HG02885 (cell line): ENCODE results near the gene LGALS13.

ENCODE experiments used
- ATAC-seq: cut with Tn5 transposase; IDR thresholded peaks from one replicate; pipeline ENCODE4 v1.9.1; 2021; ENCODE audit warnings: mild to moderate bottlenecking; ENCODE audit not compliant: unreplicated experiment, poor library complexity

LGALS13 gene, protein sequence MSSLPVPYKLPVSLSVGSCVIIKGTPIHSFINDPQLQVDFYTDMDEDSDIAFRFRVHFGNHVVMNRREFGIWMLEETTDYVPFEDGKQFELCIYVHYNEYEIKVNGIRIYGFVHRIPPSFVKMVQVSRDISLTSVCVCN

DNA sequence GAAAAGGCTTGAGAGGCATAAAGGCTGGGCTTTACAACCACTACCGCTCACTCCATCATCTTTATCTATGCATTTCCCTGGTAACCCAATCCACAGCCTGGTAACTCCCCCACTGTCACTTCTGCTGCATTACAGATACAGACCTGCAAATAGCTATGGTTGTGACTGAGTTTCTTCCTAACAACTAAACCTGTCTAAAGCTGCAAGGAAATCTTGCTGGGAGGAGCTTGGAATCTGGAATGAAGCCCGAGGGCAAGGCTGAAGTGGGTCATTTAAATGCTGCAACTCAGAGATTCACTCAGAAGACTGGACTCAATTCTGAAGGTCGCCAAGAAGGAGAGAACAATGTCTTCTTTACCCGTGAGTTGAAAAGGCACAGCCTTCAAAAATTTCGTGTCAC is at the start of gene LGALS13:
TSS of gene LGALS13 (plus strand) at position 301 of the 400 bp plus-strand sequence. CDS start at position 346, 45 bp downstream.
- ATAC-seq, result no peak

DNA sequence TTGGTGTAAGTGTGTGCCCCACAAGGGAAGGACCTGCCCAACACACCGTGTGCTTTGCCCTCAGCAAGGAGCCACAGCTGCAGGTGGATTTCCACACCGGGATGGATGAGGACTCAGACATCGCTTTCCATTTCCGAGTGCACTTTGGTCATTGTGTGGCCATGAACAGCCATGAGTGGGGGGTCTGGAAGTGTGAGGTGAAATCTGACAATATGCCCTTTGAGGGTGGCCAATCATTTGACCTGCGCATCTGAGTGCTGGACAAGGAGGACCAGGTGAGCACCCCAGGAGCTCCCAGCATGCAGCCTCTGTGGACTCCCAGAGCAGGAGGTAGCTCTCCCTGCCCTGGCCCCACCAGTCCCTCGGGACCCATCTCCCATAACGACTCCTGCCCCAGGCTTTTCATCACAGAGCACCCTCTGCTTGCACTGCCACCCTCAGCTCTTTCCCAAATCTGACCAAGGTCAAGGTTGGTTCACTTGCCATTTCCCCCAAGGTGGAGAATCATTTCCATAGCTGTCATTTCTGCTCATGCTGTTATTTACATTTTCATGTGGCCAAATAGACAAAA is 49.2 kb upstream of the LGALS13 start:
- no peak for ATAC-seq

DNA sequence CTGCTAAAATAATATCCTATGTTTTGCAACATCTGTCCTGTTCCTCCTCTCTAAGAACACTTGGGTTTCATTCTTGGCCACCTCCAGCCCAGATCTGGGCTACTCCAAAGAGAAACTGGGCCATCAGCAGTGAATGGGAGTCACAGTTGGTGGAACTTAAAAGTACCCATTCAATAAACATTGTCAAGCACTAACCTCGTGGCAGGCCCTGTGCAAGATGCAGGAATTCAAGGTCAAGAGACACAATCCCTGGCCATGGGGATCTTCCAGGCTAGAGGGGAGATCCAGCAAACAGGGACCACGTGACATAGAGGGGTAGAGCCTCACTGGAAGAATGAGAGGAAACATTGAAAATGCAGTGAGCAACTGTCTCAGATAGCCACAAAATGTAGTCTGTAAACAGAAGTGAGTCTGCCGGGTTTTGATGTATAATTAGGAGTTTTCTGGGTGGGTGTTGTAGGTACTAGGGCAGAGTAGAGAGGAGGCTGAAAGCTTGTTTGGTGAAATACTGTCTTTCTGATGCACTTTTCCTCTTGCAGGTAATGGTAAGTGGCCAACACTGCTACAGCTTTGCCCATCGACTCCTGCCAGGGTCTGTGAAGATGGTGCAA is 47.5 kb upstream of the LGALS13 start:
- ATAC-seq, result no peak

DNA sequence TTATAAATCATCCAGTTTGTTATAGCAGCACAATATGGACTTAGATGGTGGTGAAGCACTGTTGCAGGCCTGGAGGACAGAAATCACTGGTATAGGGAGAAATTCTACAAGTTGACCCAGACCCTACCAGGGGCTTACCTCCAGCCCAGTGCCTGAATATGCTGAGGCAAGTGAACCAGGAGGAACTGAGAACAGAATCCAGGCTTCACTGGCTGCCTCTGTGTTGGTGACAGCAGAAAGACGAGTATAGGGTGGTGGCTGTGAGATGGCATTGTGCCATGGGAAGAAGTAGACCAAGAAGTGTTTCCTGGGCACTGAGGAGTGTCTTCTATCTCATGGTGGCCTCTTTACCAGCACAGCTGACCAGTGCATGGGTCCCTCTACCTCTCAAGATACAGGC is 46.4 kb upstream of the LGALS13 start:
- ATAC-seq, result no peak

DNA sequence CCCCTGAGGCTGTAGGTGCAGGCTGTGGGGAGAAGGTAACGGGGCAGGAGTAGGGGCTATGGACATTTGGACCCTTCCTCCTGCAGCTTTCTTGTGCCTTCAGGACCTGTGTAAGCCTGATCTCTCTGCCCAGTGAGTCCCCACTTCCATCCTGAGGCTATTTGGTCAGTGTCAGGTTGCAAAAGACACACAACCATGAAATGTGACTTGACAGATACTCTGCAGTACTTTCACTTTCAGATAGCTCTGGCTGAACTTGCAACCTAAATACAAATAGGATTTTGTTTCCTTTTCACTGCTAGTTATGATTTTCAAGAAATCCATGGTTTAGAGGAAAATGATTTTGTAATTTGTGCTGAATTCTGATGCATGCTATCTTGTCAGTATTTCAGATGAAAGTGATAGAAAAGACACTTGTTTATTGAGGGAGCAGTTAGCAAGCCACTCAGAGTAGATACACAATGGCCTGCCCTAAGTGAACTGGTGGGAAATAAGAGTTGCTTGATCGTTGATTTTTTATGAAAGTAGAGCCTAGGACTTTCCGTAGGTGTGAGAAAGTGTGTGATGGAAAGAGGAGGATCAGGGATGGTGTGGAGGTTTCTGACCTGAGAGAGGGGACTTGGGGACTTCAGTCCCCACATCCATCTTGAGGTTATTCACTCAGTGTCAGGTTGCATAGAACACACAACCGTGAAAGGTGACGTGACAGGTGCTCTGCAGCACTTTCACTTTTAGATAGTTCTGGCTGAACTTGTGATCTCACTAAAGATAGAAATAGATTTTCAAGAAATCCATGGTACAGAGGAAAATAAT is 44.3 kb upstream of the LGALS13 start:
- ATAC-seq, result no peak

DNA sequence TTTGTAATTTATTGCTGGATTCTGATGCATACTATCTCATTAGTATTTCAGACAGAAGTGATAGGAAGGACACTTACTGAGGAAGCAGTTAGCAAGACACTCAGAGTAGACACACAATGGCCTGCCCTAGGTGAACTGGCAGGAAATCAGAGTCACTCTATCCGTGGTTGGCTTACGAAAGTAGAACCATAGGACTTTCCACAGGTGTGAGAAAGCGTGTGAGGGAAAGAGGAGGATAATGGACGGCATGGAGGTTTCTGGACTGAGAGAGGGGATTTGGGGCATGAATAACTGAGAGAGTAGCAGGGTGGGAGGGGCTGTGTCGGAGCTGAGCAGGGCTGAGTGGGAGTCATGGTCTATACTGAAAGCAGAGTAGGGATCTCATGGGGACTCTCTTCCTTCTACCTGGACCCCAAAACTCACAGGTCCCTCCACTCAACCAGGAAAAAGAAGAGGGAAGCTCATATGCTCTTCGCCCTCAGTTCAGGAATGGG is 43.7 kb upstream of the LGALS13 start:
- ATAC-seq, result no peak

DNA sequence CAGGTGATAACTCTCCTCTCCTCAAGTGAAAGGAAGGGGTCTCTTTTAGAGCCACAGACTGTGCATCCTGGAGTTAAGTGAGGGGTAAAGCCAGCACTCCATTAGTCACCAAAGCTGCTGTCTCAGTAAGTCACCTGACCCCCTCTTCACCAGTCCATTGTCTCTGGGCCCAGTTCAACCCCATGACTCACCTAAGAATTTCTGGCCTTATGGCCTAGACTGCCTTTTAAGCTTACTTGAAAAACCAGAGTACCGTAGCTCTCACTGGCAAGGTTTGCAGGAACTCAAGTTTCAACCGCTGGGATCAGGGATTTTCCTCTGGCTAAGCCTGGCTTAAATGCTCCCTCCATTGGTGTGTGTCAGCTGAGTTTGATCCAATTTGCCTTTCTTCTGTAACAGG is 38.9 kb upstream of the LGALS13 start:
- no peak for ATAC-seq

DNA sequence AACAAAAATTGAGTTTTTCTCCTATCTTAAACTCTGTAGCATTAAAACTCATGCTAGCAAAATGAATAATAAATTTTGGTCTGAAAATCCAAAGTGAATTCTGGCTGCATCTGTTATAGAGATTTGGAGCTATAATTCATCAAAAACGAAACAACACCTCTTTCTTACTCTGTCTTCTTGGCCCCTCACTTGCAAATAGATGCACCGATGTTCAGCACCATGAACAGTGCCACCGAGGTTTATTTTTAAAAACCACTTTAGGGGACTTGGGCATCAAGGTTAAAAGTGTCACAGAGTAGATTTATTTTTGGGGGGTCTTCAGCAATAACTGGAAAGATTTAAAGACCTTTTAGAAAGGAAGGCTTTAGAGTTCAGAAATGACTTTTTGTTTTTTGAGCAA is 36.3 kb upstream of the LGALS13 start:
- ATAC-seq, result no peak

DNA sequence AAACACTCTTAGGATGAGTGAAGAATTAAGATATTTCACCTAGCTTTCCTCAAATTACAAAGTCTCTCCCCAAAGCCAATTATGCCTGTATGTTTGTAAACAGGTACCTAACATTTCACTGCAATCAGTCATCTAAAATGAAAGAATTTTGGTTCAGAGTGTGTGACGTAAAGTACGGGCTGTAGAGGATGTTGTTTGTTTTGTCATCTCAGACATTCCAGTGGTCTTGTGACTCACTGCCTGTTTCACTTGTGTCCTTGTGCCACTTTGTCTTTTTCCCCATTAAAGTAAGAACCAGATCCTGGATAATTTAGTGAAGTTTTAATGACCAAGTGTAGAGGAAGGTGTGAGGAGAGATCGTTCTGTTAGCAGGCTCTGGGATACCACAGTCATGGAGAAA is 33.7 kb upstream of the LGALS13 start:
- no peak for ATAC-seq

DNA sequence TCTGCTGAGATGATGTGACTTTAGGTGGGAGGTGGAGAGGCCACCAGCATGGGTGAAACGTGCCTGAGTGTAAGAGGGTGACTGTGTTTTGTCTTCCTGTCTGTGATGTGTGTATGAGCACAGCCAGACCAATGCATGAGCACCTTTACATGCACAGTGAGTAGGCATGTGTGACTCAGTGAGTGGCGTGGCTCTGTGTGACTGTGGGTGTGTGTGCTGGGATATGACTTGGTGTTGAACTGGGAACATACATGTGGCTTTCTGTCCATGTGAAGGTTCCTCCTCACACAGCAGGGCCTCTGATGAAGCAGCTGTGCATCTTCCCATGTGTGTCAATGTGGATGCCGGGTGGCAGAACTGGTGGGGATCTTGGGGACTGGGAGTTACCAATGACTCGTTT is 19.9 kb upstream of the LGALS13 start:
- ATAC-seq, result no peak

DNA sequence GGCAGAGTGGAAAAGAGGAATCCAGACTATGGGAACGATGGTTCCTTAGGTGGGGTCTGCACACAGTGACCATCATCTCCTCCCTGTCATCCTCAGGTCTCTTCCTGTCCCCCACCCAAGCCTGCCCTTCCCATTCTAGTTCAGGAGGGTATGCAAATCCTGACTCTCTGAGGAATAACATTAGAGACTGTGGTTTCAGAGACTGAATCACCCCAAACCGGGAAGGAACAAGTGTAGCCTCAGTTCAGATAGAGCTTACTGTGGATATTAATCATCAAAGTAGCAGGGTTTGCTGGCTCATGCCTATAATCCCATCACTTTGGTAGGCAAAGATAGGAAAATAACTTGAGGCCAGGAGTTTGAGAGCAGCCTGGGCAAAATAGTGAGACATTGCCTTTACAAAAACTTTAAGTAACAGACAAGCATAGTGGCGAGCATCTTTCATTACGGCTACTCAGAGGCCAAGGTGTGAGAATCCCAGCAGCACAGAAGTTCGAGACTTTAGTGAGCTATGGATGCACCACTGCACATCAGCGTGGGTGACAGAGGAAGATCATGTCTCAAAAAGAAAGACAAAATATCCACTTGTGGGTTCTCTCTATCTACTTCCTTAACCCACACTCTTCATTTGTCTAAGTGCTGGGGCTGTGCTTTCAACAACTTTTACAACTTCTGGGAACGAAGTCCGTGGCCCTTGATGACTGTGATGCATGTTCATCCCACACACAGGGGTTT is 19.3 kb upstream of the LGALS13 start:
- ATAC-seq, result no peak

DNA sequence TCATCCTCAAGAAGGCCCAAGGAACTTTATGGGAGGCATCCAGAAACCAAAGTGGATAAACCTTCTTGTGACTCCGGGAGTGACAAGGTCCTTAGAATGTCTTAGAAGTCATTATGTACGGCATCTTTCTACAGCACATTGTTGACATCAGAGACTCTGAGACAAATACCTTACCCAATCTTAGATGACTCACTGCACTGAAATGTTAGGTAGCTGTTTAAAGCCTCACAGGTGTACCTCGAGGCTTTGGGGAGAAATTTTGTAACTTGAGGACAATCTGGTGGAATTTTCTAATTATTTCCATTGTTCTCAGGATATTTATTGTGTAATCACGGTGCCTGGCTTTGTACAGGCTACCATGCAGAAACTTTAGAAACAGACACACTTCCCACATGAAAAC is 14.8 kb upstream of the LGALS13 start:
- ATAC-seq, result no peak

DNA sequence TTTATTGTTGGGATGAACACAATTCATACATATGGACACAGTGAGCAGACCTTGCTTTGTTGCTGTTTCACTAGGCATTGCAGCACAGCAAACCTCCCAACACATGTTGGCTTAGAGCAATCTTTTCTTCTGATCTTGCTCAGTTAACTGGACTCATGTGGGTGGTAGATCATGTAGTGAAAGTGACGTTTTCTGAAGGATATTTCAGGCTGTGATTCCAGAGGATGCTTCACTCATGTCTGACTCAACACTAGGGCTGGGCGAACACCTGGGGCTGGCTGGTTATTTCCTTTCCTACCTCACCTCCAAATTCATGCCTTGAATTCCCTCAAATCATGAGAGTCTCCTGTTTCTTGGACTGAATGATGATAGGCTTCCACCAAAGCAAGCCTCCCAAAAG is 14.3 kb upstream of the LGALS13 start:
- no peak for ATAC-seq

DNA sequence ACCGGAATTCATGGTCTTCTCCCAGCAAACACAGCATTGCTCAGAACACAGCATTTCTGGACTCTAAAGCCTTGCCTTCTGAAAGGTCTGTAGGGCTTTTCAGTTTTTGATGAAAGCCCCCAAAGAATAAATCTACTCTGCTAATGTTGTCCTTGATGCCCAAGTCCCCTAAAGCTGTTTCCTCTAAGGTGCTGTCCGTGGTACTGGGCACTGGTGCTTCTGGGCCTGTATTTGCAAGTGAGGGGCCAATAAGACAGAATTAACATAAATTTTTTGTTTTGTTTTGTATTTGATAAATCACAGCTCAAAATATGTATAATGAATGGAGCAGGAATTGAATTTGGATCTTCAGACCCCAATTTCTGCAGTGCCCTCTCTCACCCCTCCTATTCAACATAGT is 12.1 kb upstream of the LGALS13 start:
- ATAC-seq, result no peak

DNA sequence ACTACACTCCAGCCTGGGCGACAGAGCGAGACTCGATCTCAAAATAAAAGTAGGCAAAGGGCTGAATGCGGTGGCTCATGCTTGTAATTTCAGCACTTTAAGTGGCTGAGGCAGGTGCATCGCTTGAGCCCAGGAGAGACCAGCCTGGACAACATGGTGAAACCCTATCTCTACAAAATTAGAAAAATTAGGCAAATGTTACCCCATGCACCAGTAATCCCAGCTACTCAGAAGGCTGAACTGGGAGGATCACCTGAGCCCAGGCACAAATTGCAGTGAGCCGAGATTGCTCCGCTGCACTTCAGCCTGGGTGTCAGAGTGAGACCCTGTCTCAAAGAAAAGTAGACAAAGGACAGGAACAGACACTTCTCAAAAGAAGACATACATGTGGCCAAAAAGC is 9.9 kb upstream of the LGALS13 start:
- no peak for ATAC-seq

DNA sequence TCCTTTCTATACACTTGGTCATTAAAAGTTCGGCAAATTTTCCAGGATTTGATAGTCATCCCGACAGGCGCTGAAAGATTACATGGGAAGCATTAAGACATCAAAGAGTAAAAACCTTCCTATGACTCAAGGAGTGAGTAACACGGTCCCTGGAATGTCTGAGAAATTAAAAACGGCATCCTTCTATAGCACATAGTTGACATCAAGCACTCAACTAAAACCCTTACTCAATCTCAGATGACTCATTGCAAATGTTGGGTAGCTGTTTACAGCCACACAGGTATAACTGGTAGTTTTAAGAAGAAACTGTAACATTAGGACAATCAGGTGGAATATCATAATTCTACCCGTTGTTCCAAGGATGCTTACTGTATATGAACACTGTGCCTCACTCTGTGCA is 6.4 kb upstream of the LGALS13 start:
- ATAC-seq, result no peak

DNA sequence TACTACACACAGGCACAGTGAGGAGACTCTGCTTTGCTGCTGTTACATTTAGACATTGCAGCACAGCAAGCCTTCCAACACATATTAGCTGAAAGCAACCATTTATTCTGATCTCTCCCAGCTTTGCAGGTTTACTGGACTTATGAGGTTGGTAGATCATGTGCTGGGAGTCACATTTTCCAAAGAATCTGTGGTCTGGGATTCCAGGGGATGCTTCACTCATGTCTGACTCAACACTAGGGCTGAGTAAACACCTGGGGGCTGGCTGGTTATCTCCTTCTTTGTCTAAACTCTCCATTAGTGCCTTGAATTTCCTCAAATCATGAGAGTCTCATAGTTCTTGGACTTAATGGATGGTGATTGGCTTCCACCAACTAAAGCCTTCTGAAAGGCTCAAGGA is 5.4 kb upstream of the LGALS13 start:
- no peak for ATAC-seq

DNA sequence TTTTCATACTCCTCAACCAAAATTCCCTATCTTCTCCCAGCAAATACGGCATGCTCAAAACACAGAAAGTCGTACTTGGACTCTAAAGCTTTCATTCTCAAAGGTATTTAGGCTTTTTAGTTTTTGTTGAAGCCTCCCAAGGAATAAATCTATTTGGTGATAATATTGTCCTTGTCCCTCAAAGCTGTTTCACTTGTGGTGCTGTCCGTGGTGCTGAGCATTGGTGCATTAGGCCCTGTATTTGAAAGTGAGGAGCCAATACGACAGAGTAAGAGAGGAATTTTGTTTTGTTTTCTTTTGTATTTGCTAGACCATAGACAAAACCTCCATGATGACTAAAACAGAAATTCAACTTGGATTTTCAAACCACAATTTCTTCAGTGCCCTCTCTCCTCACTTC is 3.2 kb upstream of the LGALS13 start:
- ATAC-seq, result no peak

DNA sequence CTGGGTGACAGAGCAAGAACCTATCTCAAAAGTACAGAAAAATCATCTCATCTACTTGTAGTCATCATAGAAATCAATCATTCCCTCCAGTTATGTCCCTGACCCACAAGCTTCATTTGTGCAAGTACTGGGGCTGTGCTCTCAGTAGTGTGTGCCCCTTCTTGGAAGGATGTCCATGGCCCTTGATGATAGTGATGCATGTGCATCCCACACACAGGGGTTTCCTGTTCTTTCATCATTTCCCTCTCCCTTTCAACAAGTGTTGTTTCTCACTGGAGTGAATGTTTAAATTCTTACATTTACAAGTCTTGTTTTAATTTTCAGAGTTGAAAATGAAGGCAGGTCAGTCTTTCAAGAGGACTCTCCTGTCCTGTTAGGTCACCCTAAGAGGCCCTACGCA is 1.5 kb downstream of the LGALS13 start:
- ATAC-seq, result no peak

DNA sequence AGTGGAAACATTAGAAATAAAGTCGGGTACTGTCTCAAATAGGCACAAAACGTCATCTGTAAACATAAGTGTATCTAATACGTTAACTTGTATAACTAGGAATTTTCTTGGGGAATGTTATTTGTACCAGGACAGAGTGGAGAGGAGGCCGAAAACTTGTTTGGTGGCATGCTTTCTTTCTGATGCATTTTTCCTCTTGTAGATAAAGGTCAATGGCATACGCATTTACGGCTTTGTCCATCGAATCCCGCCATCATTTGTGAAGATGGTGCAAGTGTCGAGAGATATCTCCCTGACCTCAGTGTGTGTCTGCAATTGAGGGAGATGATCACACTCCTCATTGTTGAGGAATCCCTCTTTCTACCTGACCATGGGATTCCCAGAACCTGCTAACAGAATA is 4.7 kb downstream of the LGALS13 start:
- ATAC-seq, result no peak

DNA sequence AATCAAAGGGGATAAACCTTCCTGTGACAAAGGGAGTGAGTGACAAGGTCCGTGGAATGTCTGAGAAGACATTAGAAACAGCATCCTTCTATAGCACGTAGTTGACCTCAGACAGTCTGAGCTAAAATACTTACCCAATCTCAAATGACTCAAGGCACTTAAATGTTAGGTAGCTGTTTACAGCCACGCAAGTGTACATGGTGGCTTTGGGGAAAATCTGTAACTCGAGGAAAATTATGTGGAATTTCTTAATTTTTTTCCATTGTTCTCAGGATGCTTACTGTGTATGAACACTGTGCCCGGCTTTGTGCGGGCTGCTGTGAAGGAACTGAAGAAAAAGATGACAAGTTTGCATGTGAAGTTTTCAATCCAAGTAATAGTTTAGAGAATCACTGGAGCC is 5.2 kb downstream of the LGALS13 start:
- ATAC-seq, result no peak
